IMR-90 (cell line): ENCODE measurements around the gene EFNA5. TPM values are rescaled to one million over a fixed set of nuclear protein-coding genes. Genes with fewer than 3 reads are reported as not detected.
A peak's percentile ranks its signal among the peaks of the same experiment; 100 is the strongest.

Experiments used
- ATAC-seq: fragments of 200-7000 bp; cut with Tn5 transposase; 2 replicates; pipeline ENCODE4 v1.9.1; 2020; ENCODE audit warnings: low read depth, mild to moderate bottlenecking, moderate library complexity
- BruUV-seq: library from RNA; stranded (reverse); fragments of 400-500 nt; replicated peaks from 2 replicates; lab custom pipeline; 2021; lab: Mats Ljungman, UMichigan
- CTCF ChIA-PET: fragments of 300-600 bp; formaldehyde crosslinking; extraction: SDS; loops from one replicate; lab custom pipeline; 2021; ENCODE audit warnings: antibody characterized with exemption; lab: Yijun Ruan, JAX
- POLR2A ChIA-PET: fragments of 300-600 bp; sonication (Branson Sonifier 250); formaldehyde crosslinking; loops from one replicate; lab custom pipeline; 2022; ENCODE audit warnings: antibody characterized with exemption; ENCODE audit not compliant: unreplicated experiment; lab: Charles Lee
- DNase-seq: peaks from one replicate; pipeline ENCODE4 v3.0.0; 2013
- H2AFZ ChIP-seq: replicated peaks from 2 replicates; pipeline ENCODE3; 2013; ENCODE audit warnings: low read length, mild to moderate bottlenecking; ENCODE audit not compliant: poor library complexity
- H2AK5ac ChIP-seq: 2 replicates; pipeline ENCODE4 v1.6.1; 2013; ENCODE audit warnings: low read depth, low read length, inconsistent platforms
- H2AK9ac ChIP-seq: replicated peaks from 2 replicates; pipeline ENCODE3; 2013; ENCODE audit warnings: mild to moderate bottlenecking, low read depth, low read length, moderate library complexity; ENCODE audit not compliant: poor library complexity
- H2BK120ac ChIP-seq: 2 replicates; pipeline ENCODE4 v1.6.1; 2013; ENCODE audit warnings: low read depth, low read length, inconsistent platforms
- H2BK15ac ChIP-seq: 3 replicates; pipeline ENCODE4 v1.6.1; 2013; ENCODE audit warnings: low read depth, low read length, inconsistent platforms
- H2BK20ac ChIP-seq: 2 replicates; pipeline ENCODE4 v1.6.1; 2013; ENCODE audit warnings: low read depth, mild to moderate bottlenecking, inconsistent platforms, low read length, moderate library complexity
- H2BK5ac ChIP-seq: 2 replicates; pipeline ENCODE4 v1.6.1; 2013; ENCODE audit warnings: mild to moderate bottlenecking, low read depth, low read length, inconsistent platforms; ENCODE audit not compliant: poor library complexity, severe bottlenecking
- H3K14ac ChIP-seq: replicated peaks from 2 replicates; pipeline ENCODE4 v1.6.1; 2013; ENCODE audit warnings: low read depth, low read length, inconsistent platforms
- H3K18ac ChIP-seq: 2 replicates; pipeline ENCODE4 v1.6.1; 2013; ENCODE audit warnings: low read depth, low read length, control low read depth
- H3K23ac ChIP-seq: 2 replicates; pipeline ENCODE4 v1.6.1; 2013; ENCODE audit warnings: low read depth, low read length, inconsistent platforms
- H3K27ac ChIP-seq: 2 replicates; pipeline ENCODE4 v1.5.1; 2013; ENCODE audit warnings: mild to moderate bottlenecking, control low read depth, low read length; ENCODE audit not compliant: insufficient read depth
- H3K27me3 ChIP-seq: 2 replicates; pipeline ENCODE4 v1.6.1; 2013; ENCODE audit warnings: low read length; ENCODE audit not compliant: control insufficient read depth, insufficient read depth
- H3K36me3 ChIP-seq: 2 replicates; pipeline ENCODE4 v1.6.1; 2013; ENCODE audit warnings: low read length, mixed read lengths; ENCODE audit not compliant: control insufficient read depth, insufficient read depth
- H3K4ac ChIP-seq: 2 replicates; pipeline ENCODE4 v1.6.1; 2013; ENCODE audit warnings: low read depth, low read length, inconsistent platforms
- H3K4me1 ChIP-seq: 2 replicates; pipeline ENCODE4 v1.6.1; 2013; ENCODE audit warnings: low read length, mixed read lengths; ENCODE audit not compliant: control insufficient read depth, insufficient read depth
- H3K4me2 ChIP-seq: 2 replicates; pipeline ENCODE4 v1.6.1; 2013; ENCODE audit warnings: low read depth, mild to moderate bottlenecking, control low read depth, low read length, moderate library complexity
- H3K4me3 ChIP-seq: 2 replicates; pipeline ENCODE4 v1.5.1; 2013; ENCODE audit warnings: low read depth, mild to moderate bottlenecking, control low read depth, low read length, moderate library complexity; ENCODE audit not compliant: insufficient read depth
- H3K56ac ChIP-seq: 2 replicates; pipeline ENCODE4 v1.6.1; 2013; ENCODE audit warnings: low read length, inconsistent platforms; ENCODE audit not compliant: insufficient read depth; ENCODE audit errors: extremely low read depth
- H3K79me1 ChIP-seq, 2 experiments: 2 replicates each; pipeline ENCODE4 v1.6.1; 2013; ENCODE audit warnings: low read length in 2 of 2, inconsistent platforms in 1 of 2, low read depth in 1 of 2
- H3K9ac ChIP-seq: 2 replicates; pipeline ENCODE4 v1.6.1; 2013; ENCODE audit warnings: low read depth, low read length, control low read depth
- H3K9me1 ChIP-seq: 2 replicates; pipeline ENCODE4 v1.6.1; 2013; ENCODE audit warnings: low read length, inconsistent platforms; ENCODE audit not compliant: insufficient read depth
- H3K9me3 ChIP-seq: 2 replicates; pipeline ENCODE4 v1.6.1; 2013; ENCODE audit warnings: low read length; ENCODE audit not compliant: control insufficient read depth, insufficient read depth
- H4K20me1 ChIP-seq: 2 replicates; pipeline ENCODE4 v1.6.1; 2013; ENCODE audit warnings: low read length, inconsistent platforms; ENCODE audit not compliant: insufficient read depth
- H4K5ac ChIP-seq: 2 replicates; pipeline ENCODE4 v1.6.1; 2013; ENCODE audit warnings: mild to moderate bottlenecking, low read depth, low read length, control low read depth
- H4K8ac ChIP-seq, 2 experiments: 2 replicates each; pipeline ENCODE4 v1.6.1; 2013; ENCODE audit warnings: low read depth in 2 of 2, low read length in 2 of 2, control low read depth in 1 of 2, inconsistent platforms in 1 of 2
- H4K91ac ChIP-seq: 2 replicates; pipeline ENCODE4 v1.6.1; 2013; ENCODE audit warnings: low read depth, low read length, inconsistent platforms; ENCODE audit not compliant: insufficient read depth
- CHD1 ChIP-seq: IDR thresholded peaks from 2 replicates; pipeline ENCODE4 v1.6.1; 2012; ENCODE audit warnings: low read depth, low read length, improper control_type of control experiment
- MAZ ChIP-seq: IDR thresholded peaks from 2 replicates; pipeline ENCODE4 v1.6.1; 2012; ENCODE audit warnings: low read depth, mild to moderate bottlenecking, low read length, improper control_type of control experiment, moderate library complexity, borderline replicate concordance
- USF2 ChIP-seq: fragments of 150-350 bp; IDR thresholded peaks from 2 replicates; pipeline ENCODE4 v1.6.1; 2017; ENCODE audit warnings: mild to moderate bottlenecking, antibody characterized with exemption, low read length, low read depth
- WGBS, 2 experiments: methylation state at CpG; one replicate each; pipeline versions ENCODE4 v1.1.5 to v1.1.7; 2013; ENCODE audit warnings: missing lambda C conversion rate in 2 of 2; ENCODE audit not compliant: insufficient read length in 1 of 2; ENCODE audit errors: extremely low coverage in 2 of 2; 5-methylcytosine and 5-hydroxymethylcytosine counted together
- dilution Hi-C: fragments of 300-500 bp; cut with HindIII; formaldehyde crosslinking; loops from one replicate; pipeline ENCODE4 v1.14.3; 2018; ENCODE audit warnings: low sequenced_read_pairs; ENCODE audit not compliant: unreplicated experiment
- in situ Hi-C: fragments of 300-500 bp; cut with MboI; formaldehyde crosslinking; loops from 3 replicates; pipeline ENCODE4 v1.14.3; 2019; ENCODE audit warnings: low sequenced_read_pairs, inconsistent platforms, mixed read lengths
- intact Hi-C: fragments of 100-400 bp; cut with micrococcal nuclease; formaldehyde crosslinking; loops from 2 replicates; pipeline ENCODE4 v1.10.0; 2022
- polyA plus RNA-seq, 3 experiments: library from polyadenylated mRNA; depleted of rRNA; stranded (reverse); fragments of >200 nt; gene quantifications; 2 replicates each; pipeline ENCODE4 v1.2.3, GENCODE V29; 2012; ENCODE audit warnings: low replicate concordance in 1 of 3
- total RNA-seq: library from RNA; depleted of rRNA; stranded (reverse); fragments of >200 nt; gene quantifications from 2 replicates; pipeline ENCODE4 v1.2.3, GENCODE V29; 2012

EFNA5 gene
- total and polyA plus RNA-seq, 2 of the 4 experiments (the other 2 are of a cell fraction): 1.5 to 1.6 TPM

- peak overlapping the region; percentile 12; the same call in 1 of the 2 replicates for H3K56ac ChIP-seq
- peak overlapping the region; percentile 89 for H2AFZ ChIP-seq
- no peaks in the 10 kb centered on the region for H3K36me3 ChIP-seq
- DNase-seq: peak; percentile 87
- H4K5ac ChIP-seq: no peak overlapping the region
- H3K9ac ChIP-seq: 0 out of 2 replicates have a peak overlapping the region, but pooled peaks have one; percentile 13
- 0 out of 2 replicates have a peak overlapping the region, but pooled peaks have one; percentile 3 for H3K23ac ChIP-seq
- H3K4me3 ChIP-seq: peak overlapping the region; percentile 52
- no peak overlapping the region; a peak in 1 of 4 replicates for H4K8ac ChIP-seq
- H3K27me3 ChIP-seq: peaks cover 8% of the 10 kb centered on the region; the same call in 1 of the 2 replicates
- no peaks in the 10 kb centered on the region for H3K9me3 ChIP-seq
- peak overlapping the region; percentile 11 for H2AK9ac ChIP-seq
- no peak overlapping the region for H2AK5ac ChIP-seq
- no peaks in the 10 kb centered on the region for H3K79me1 ChIP-seq
- H3K9me1 ChIP-seq: no peaks in the 10 kb centered on the region
- POLR2A ChIA-PET: interaction anchor here (0.5 to 0.6 kb wide), 3 partner anchors 260 to 807 kb away, joined by 3 to 8 read pairs (median 6); no protein-coding TSS in a partner anchor
- no peak overlapping the region for H3K18ac ChIP-seq
- H2BK20ac ChIP-seq: no peak overlapping the region
- intact Hi-C loops (loop anchor here (1.0 to 5.0 kb wide), 7 partner anchors 100 to 1555 kb away; no protein-coding TSS in a partner anchor), in situ Hi-C loops (loop anchor here (10.0 kb wide), 1 partner anchor 1408 kb away; no protein-coding TSS in a partner anchor), dilution Hi-C loops (no loop called here)
- no CpG with 5 or more reads among the region's 66 CpGs for WGBS, 2 experiments
- TF ChIP-seq MAZ: peak; percentile 71; the same call in 1 of the 2 replicates
- TF ChIP-seq CHD1: no peak
- peak; percentile 55; the same call in 1 of the 2 replicates for TF ChIP-seq USF2
- peak; percentile 62 for ATAC-seq
- H2BK5ac ChIP-seq: no peak overlapping the region
- peak overlapping the region; percentile 89 for H3K4me2 ChIP-seq
- CTCF ChIA-PET: interaction anchor here (0.7 kb wide), 1 partner anchor 413 kb away, joined by 3 read pairs; no protein-coding TSS in a partner anchor
- peak overlapping the region; percentile 37 for H2BK120ac ChIP-seq
- H3K27ac ChIP-seq: no peak overlapping the region
- no peaks in the 10 kb centered on the region for H4K20me1 ChIP-seq
- BruUV-seq: no TSS peak
- no peak overlapping the region for H3K14ac ChIP-seq
- no peak overlapping the region for H2BK15ac ChIP-seq
- peak overlapping the region; percentile 33 for H3K4ac ChIP-seq
- no peaks in the 10 kb centered on the region for H3K4me1 ChIP-seq
- H4K91ac ChIP-seq: no peak overlapping the region
Measured at GRCh38 chr5:107672211-107673038, 1.7 kb upstream of the EFNA5 start.
